ENCODE measurements around the gene RPTOR.

GRCh38 chr17:80552523-80552922 lies 7.9 kb downstream of the RPTOR start:
- TF ChIP-seq CTCF (IDR thresholded peaks at IDR 0.05; ENCODE audit: insufficient read depth, low read length) (no peak), REST (IDR thresholded peaks at IDR 0.05; ENCODE audit: insufficient replicate concordance, low read depth) (no peak), POLR2AphosphoS5 (IDR thresholded peaks at IDR 0.05; ENCODE audit: low read depth) (no peak), SPI1 (IDR thresholded peaks at IDR 0.05; ENCODE audit: borderline replicate concordance, low read depth) (no peak)
